Astrocyte (in vitro differentiated cells and primary cell): ENCODE data around the gene PTPRU. TPM values are rescaled to one million over a fixed set of nuclear protein-coding genes. Genes with fewer than 3 reads are reported as not detected.
A peak's percentile ranks its signal among the peaks of the same experiment; 100 is the strongest.

Experiments
- DNase-seq: peaks from one replicate; pipeline ENCODE4 v3.0.0-alpha.2; 2010; ENCODE audit warnings: low read depth
- FAIRE-seq: peaks from 2 replicates; lab custom pipeline; 2011; peaks lifted over from hg19 to GRCh38; lab: Jason Lieb, UNC
- H2AFZ ChIP-seq: 2 replicates; pipeline ENCODE4 v1.6.0; 2012; ENCODE audit warnings: low read depth, low read length, inconsistent platforms
- H3K27ac ChIP-seq: 2 replicates; pipeline ENCODE4 v1.5.1; 2011; ENCODE audit warnings: low read depth, low read length, inconsistent platforms
- H3K27me3 ChIP-seq: 2 replicates; pipeline ENCODE4 v1.6.0; 2011; ENCODE audit warnings: low read length, inconsistent platforms; ENCODE audit not compliant: insufficient read depth
- H3K36me3 ChIP-seq: 2 replicates; pipeline ENCODE4 v1.5.1; 2011; ENCODE audit warnings: low read length, inconsistent platforms; ENCODE audit not compliant: insufficient read depth
- H3K4me1 ChIP-seq: 2 replicates; pipeline ENCODE4 v1.5.1; 2011; ENCODE audit warnings: low read length, inconsistent platforms; ENCODE audit not compliant: insufficient read depth
- H3K4me2 ChIP-seq: 2 replicates; pipeline ENCODE4 v1.6.0; 2012; ENCODE audit warnings: low read length, inconsistent platforms
- H3K4me3 ChIP-seq: 2 replicates; pipeline ENCODE4 v1.5.1; 2011; ENCODE audit warnings: low read depth, mild to moderate bottlenecking, low read length, inconsistent platforms; ENCODE audit not compliant: insufficient read depth
- H3K79me2 ChIP-seq: 2 replicates; pipeline ENCODE4 v1.6.0; 2012; ENCODE audit warnings: mild to moderate bottlenecking, low read length, inconsistent platforms; ENCODE audit not compliant: insufficient read depth
- H3K9ac ChIP-seq: 2 replicates; pipeline ENCODE4 v1.6.0; 2012; ENCODE audit warnings: mild to moderate bottlenecking, low read length, inconsistent platforms
- H3K9me3 ChIP-seq: 2 replicates; pipeline ENCODE4 v1.5.1; 2012; ENCODE audit warnings: low read depth, mild to moderate bottlenecking, low read length, inconsistent platforms; ENCODE audit not compliant: insufficient read depth
- H4K20me1 ChIP-seq: 2 replicates; pipeline ENCODE4 v1.6.0; 2012; ENCODE audit warnings: low read length, inconsistent platforms; ENCODE audit not compliant: insufficient read depth
- H3K27ac Mint-ChIP-seq: one replicate; pipeline ENCODE4 v1.8.0; 2021; ENCODE audit warnings: mild to moderate bottlenecking, mixed read lengths; ENCODE audit not compliant: unreplicated experiment
- H3K27me3 Mint-ChIP-seq: one replicate; pipeline ENCODE4 v1.8.0; 2021; ENCODE audit warnings: low read depth, mixed read lengths; ENCODE audit not compliant: unreplicated experiment
- H3K36me3 Mint-ChIP-seq: one replicate; pipeline ENCODE4 v1.8.0; 2021; ENCODE audit warnings: low read depth, mixed read lengths; ENCODE audit not compliant: unreplicated experiment
- H3K4me1 Mint-ChIP-seq: one replicate; pipeline ENCODE4 v1.8.0; 2021; ENCODE audit warnings: low read depth, mixed read lengths; ENCODE audit not compliant: unreplicated experiment
- H3K4me3 Mint-ChIP-seq: one replicate; pipeline ENCODE4 v1.8.0; 2021; ENCODE audit warnings: mild to moderate bottlenecking, moderate library complexity, mixed read lengths; ENCODE audit not compliant: unreplicated experiment
- H3K9me3 Mint-ChIP-seq: one replicate; pipeline ENCODE4 v1.8.0; 2021; ENCODE audit warnings: mild to moderate bottlenecking, mixed read lengths; ENCODE audit not compliant: unreplicated experiment
- CTCF ChIP-seq: IDR thresholded peaks from 2 replicates; pipeline ENCODE4 v1.5.1; 2011; ENCODE audit warnings: low read depth, mild to moderate bottlenecking, inconsistent platforms, low read length, moderate library complexity; ENCODE audit not compliant: insufficient read depth
- EZH2 ChIP-seq: IDR thresholded peaks from 2 replicates; pipeline ENCODE4 v1.6.1; 2012; ENCODE audit warnings: mild to moderate bottlenecking, low read length, inconsistent platforms; ENCODE audit not compliant: insufficient read depth
- total RNA-seq: library from RNA; stranded (reverse); gene quantifications from 2 replicates; pipeline ENCODE4 v1.2.1, GENCODE V29; 2021

PTPRU gene
- total RNA-seq, 1 donor from 2014 or later, result 36.6 TPM

GRCh38 chr1:29280409-29281131 lies 44.2 kb downstream of the PTPRU start:
- Mint-ChIP-seq H3K27ac (no peak overlapping the region), H3K4me3 (no peak overlapping the region), H3K36me3 (peaks cover 14% of the 10 kb centered on the region), H3K9me3 (no peaks in the 10 kb centered on the region), H3K4me1 (peaks cover 6% of the 10 kb centered on the region), H3K27me3 (no peaks in the 10 kb centered on the region)
- Histone ChIP-seq H3K4me3 (no peak overlapping the region), H3K9me3 (no peaks in the 10 kb centered on the region), H3K4me1 (peaks cover 16% of the 10 kb centered on the region), H3K79me2 (no peaks in the 10 kb centered on the region), H3K36me3 (no peaks in the 10 kb centered on the region), H3K4me2 (peak overlapping the region; percentile 70), H2AFZ (no peak overlapping the region), H3K27me3 (no peaks in the 10 kb centered on the region), H4K20me1 (peaks cover 7% of the 10 kb centered on the region), H3K27ac (no peak overlapping the region), H3K9ac (peak overlapping the region; percentile 5)
- FAIRE-seq, result no peak
- peak; percentile 69 for DNase-seq
- TF ChIP-seq CTCF, result no peak
- TF ChIP-seq EZH2, result no peak

- no peaks in the 10 kb centered on the region for H3K9me3 Mint-ChIP-seq
- no peak overlapping the region for H2AFZ ChIP-seq
- TF ChIP-seq CTCF, result no peak
- H3K4me3 Mint-ChIP-seq, result no peak overlapping the region
- peaks cover 6% of the 10 kb centered on the region for H3K4me1 Mint-ChIP-seq
- DNase-seq (no peak), FAIRE-seq (no peak)
- peaks cover 15% of the 10 kb centered on the region for H3K36me3 Mint-ChIP-seq
- no peaks in the 10 kb centered on the region for H3K36me3 ChIP-seq
- H3K4me3 ChIP-seq, result no peak overlapping the region
- H3K27ac Mint-ChIP-seq, result no peak overlapping the region
- H3K27ac ChIP-seq, result no peak overlapping the region
- H3K9ac ChIP-seq, result no peak overlapping the region
- peaks cover 7% of the 10 kb centered on the region for H4K20me1 ChIP-seq
- H3K27me3 ChIP-seq, result no peaks in the 10 kb centered on the region
- H3K27me3 Mint-ChIP-seq, result no peaks in the 10 kb centered on the region
- H3K4me1 ChIP-seq, result peaks cover 16% of the 10 kb centered on the region
- H3K9me3 ChIP-seq, result no peaks in the 10 kb centered on the region
- no peaks in the 10 kb centered on the region for H3K79me2 ChIP-seq
- no peak overlapping the region for H3K4me2 ChIP-seq
Observed at GRCh38 chr1:29281571-29281970, 45.2 kb downstream of the PTPRU start.
